Panc1 (cell line): ENCODE results near the gene NXPH2. TPM values are rescaled to one million over a fixed set of nuclear protein-coding genes. Genes with fewer than 3 reads are reported as not detected.

Experiments
- ATAC-seq: fragments of 200-7000 bp; cut with Tn5 transposase; 2 replicates; pipeline ENCODE4 v1.9.1; 2020; ENCODE audit warnings: mild to moderate bottlenecking, moderate library complexity
- BruUV-seq: library from RNA; stranded (reverse); fragments of 400-500 nt; replicated peaks from 2 replicates; lab custom pipeline; 2021; lab: Mats Ljungman, UMichigan
- CTCF ChIA-PET: fragments of 300-600 bp; sonication (Branson Sonifier 250); formaldehyde crosslinking; loops from one replicate; lab custom pipeline; 2022; ENCODE audit warnings: antibody characterized with exemption; lab: Charles Lee
- POLR2A ChIA-PET: fragments of 300-600 bp; sonication (Branson Sonifier 250); formaldehyde crosslinking; loops from one replicate; lab custom pipeline; 2022; ENCODE audit warnings: antibody characterized with exemption; lab: Charles Lee
- DNase-seq: peaks from one replicate; pipeline ENCODE4 v3.0.0-alpha.2; 2010; ENCODE audit warnings: low read depth, low spot score
- H3K27ac ChIP-seq: 2 replicates; pipeline ENCODE4 v1.5.1; 2011; ENCODE audit warnings: mild to moderate bottlenecking, low read length, inconsistent platforms
- H3K27me3 ChIP-seq: fragments of 200-500 bp; sonication (Bioruptor generic); 2 replicates; pipeline ENCODE4 v1.6.0; 2014; ENCODE audit warnings: low read length, inconsistent platforms; ENCODE audit not compliant: control insufficient read depth, insufficient read depth
- H3K36me3 ChIP-seq: fragments of 200-500 bp; sonication (Bioruptor generic); 2 replicates; pipeline ENCODE4 v1.5.1; 2014; ENCODE audit warnings: inconsistent platforms, mild to moderate bottlenecking, low read length, moderate library complexity; ENCODE audit not compliant: control insufficient read depth, insufficient read depth
- H3K4me1 ChIP-seq: 2 replicates; pipeline ENCODE4 v1.5.1; 2011; ENCODE audit warnings: inconsistent platforms, mild to moderate bottlenecking, low read length, moderate library complexity; ENCODE audit not compliant: control insufficient read depth, insufficient read depth
- H3K4me3 ChIP-seq, 2 experiments: 2 replicates each; pipeline ENCODE4 v1.5.1; 2011 to 2012; ENCODE audit warnings: low read depth in 2 of 2, low read length in 2 of 2, mild to moderate bottlenecking in 2 of 2, inconsistent platforms in 1 of 2, moderate library complexity in 1 of 2
- H3K9me3 ChIP-seq: fragments of 200-500 bp; sonication (Bioruptor generic); 2 replicates; pipeline ENCODE4 v1.5.1; 2014; ENCODE audit warnings: low read depth, mild to moderate bottlenecking, inconsistent platforms, low read length, moderate library complexity; ENCODE audit not compliant: control insufficient read depth, insufficient read depth
- CTCF ChIP-seq: fragments of 450-650 bp; IDR thresholded peaks from 2 replicates; pipeline ENCODE4 v1.5.1; 2017; ENCODE audit warnings: mild to moderate bottlenecking
- POLR2AphosphoS5 ChIP-seq: IDR thresholded peaks from 2 replicates; pipeline ENCODE4 v1.6.1; 2012; ENCODE audit warnings: mild to moderate bottlenecking, low read depth, low read length, moderate library complexity
- REST ChIP-seq, 2 experiments: IDR thresholded peaks; 2 replicates each; pipeline ENCODE4 v1.6.1; 2011 to 2012; ENCODE audit warnings: low read depth in 2 of 2, control low read depth in 1 of 2, low read length in 1 of 2, mild to moderate bottlenecking in 1 of 2, moderate library complexity in 1 of 2; ENCODE audit not compliant: insufficient read depth in 1 of 2
- SIN3A ChIP-seq: IDR thresholded peaks from 2 replicates; pipeline ENCODE4 v1.6.1; 2012; ENCODE audit warnings: low read depth, mild to moderate bottlenecking, low read length, moderate library complexity, borderline replicate concordance; ENCODE audit not compliant: insufficient read depth
- TCF7L2 ChIP-seq: IDR thresholded peaks from 2 replicates; pipeline ENCODE4 v1.6.1; 2011; ENCODE audit warnings: mild to moderate bottlenecking, low read depth, low read length, inconsistent platforms
- in situ Hi-C: cut with HindIII; loops from 2 replicates; pipeline ENCODE4 v1.10.0; 2016; ENCODE audit warnings: low sequenced_read_pairs, low pct_unique_long_range_greater_than_20kb
- intact Hi-C: fragments of 100-400 bp; cut with micrococcal nuclease; formaldehyde crosslinking; loops from one replicate; pipeline ENCODE4 v1.10.0; 2022; ENCODE audit not compliant: unreplicated experiment
- total RNA-seq: library from RNA; stranded (reverse); gene quantifications from one replicate; pipeline ENCODE4 v1.2.1, GENCODE V29; 2021; ENCODE audit not compliant: unreplicated experiment

NXPH2 gene
- total RNA-seq, 1 experiment from 2014 or later: 5.4 TPM

- DNase-seq: no peak
- no peaks in the 10 kb centered on the region for H3K36me3 ChIP-seq
- intact Hi-C loops (no loop called here), in situ Hi-C loops (no loop called here)
- BruUV-seq: no TSS peak
- no peaks in the 10 kb centered on the region for H3K9me3 ChIP-seq
- no peaks in the 10 kb centered on the region for H3K27me3 ChIP-seq
- H3K4me3 ChIP-seq: no peak overlapping the region
- peaks cover 9% of the 10 kb centered on the region for H3K4me1 ChIP-seq
- ATAC-seq: no peak
- POLR2A ChIA-PET: no interaction called here
- H3K27ac ChIP-seq: no peak overlapping the region
- no peak for TF ChIP-seq REST (IDR thresholded peaks at IDR 0.05; ENCODE audit: insufficient read depth in 1 of 2, low read depth in 2 of 2, low read length in 1 of 2)
- TF ChIP-seq CTCF: no peak
- no peak for TF ChIP-seq POLR2AphosphoS5
- TF ChIP-seq TCF7L2: no peak
- TF ChIP-seq SIN3A: no peak
- CTCF ChIA-PET: no interaction called here
Observed at GRCh38 chr2:138711812-138712211, 68.4 kb downstream of the NXPH2 start.

GRCh38 chr2:138708682-138709241 is 71.4 kb downstream of the NXPH2 start:
- in situ Hi-C loops: no loop called here
- BruUV-seq: no TSS peak
- no peak for TF ChIP-seq REST (IDR thresholded peaks at IDR 0.05; ENCODE audit: insufficient read depth in 1 of 2, low read depth in 2 of 2, low read length in 1 of 2)
- no peak for TF ChIP-seq SIN3A
- TF ChIP-seq POLR2AphosphoS5: no peak
- TF ChIP-seq CTCF: no peak
- no peak for TF ChIP-seq TCF7L2
- no peak overlapping the region; the same call in 1 of the 2 replicates for H3K27ac ChIP-seq
- peaks cover 9% of the 10 kb centered on the region for H3K4me1 ChIP-seq
- intact Hi-C loops: no loop called here
- H3K27me3 ChIP-seq: no peaks in the 10 kb centered on the region
- ChIA-PET CTCF (no interaction called here), POLR2A (no interaction called here)
- H3K4me3 ChIP-seq: no peak overlapping the region
- DNase-seq: no peak
- ATAC-seq: no peak
- no peaks in the 10 kb centered on the region for H3K9me3 ChIP-seq
- no peaks in the 10 kb centered on the region for H3K36me3 ChIP-seq
